Occipital lobe (tissue), 2 donors: Measurements from ENCODE around the gene TMEM41A. TPM values are rescaled to one million over a fixed set of nuclear protein-coding genes. Genes with fewer than 3 reads are reported as not detected.
"Not testable (repeated sequence)": the region's sequence is repeated elsewhere in the genome, so short reads cannot be mapped to it uniquely, and the experiment has no call there.

Experiments
- DNase-seq: peaks from one replicate; lab custom pipeline; 2025; lab: John Stamatoyannopoulos, UW
- total RNA-seq: library from RNA; depleted of rRNA; stranded (reverse); fragments of >200 nt; gene quantifications from one replicate; pipeline ENCODE4 v1.2.3, GENCODE V29; 2014

The TMEM41A gene
- total RNA-seq, 1 donor from 2014 or later, result 12.9 TPM

GRCh38 chr3:185488465-185488864, 10.4 kb downstream of the TMEM41A start:
- DNase-seq, result no peak

GRCh38 chr3:185486394-185486793, 12.4 kb downstream of the TMEM41A start:
- no peak for DNase-seq

- DNase-seq, result no peak
Observed at GRCh38 chr3:185484296-185484695, 14.5 kb downstream of the TMEM41A start.

- no peak for DNase-seq
Observed at GRCh38 chr3:185479373-185479945, 19.4 kb downstream of the TMEM41A start.

- DNase-seq, result no peak
Observed at GRCh38 chr3:185477316-185477715, 21.5 kb downstream of the TMEM41A start.

GRCh38 chr3:185474922-185475321, 23.9 kb downstream of the TMEM41A start:
- not testable (repeated sequence) for DNase-seq

- DNase-seq, result peak; percentile 22
Observed at GRCh38 chr3:185473290-185473815, 25.5 kb downstream of the TMEM41A start.

GRCh38 chr3:185470323-185470722, 28.5 kb downstream of the TMEM41A start:
- DNase-seq, result no peak

- DNase-seq, result no peak
Observed at GRCh38 chr3:185469542-185469941, 29.3 kb downstream of the TMEM41A start.

GRCh38 chr3:185466123-185466522, 32.7 kb downstream of the TMEM41A start:
- DNase-seq, result not testable (repeated sequence)

GRCh38 chr3:185465471-185465870, 33.4 kb downstream of the TMEM41A start:
- DNase-seq, result no peak

GRCh38 chr3:185460719-185461350, 38.0 kb downstream of the TMEM41A start:
- DNase-seq, result no peak

GRCh38 chr3:185460309-185460708, 38.5 kb downstream of the TMEM41A start:
- no peak for DNase-seq

GRCh38 chr3:185457376-185457775, 41.5 kb downstream of the TMEM41A start:
- no peak for DNase-seq

- DNase-seq, result not testable (repeated sequence)
Observed at GRCh38 chr3:185451432-185451831, 47.4 kb downstream of the TMEM41A start.

GRCh38 chr3:185448107-185448506, 50.7 kb downstream of the TMEM41A start:
- DNase-seq, result no peak

- no peak for DNase-seq
Observed at GRCh38 chr3:185444329-185444728, 54.5 kb downstream of the TMEM41A start.

GRCh38 chr3:185442031-185442430, 56.8 kb downstream of the TMEM41A start:
- no peak for DNase-seq

GRCh38 chr3:185439745-185440466, 58.9 kb downstream of the TMEM41A start:
- DNase-seq, result no peak
